ENCODE data around the gene FGFRL1.

Gene FGFRL1

GRCh38 chr4:1021386-1022050 lies 10.1 kb downstream of the FGFRL1 start:
- peak; percentile 61 for FAIRE-seq
- peak; percentile 99 for DNase-seq (ENCODE audit: insufficient read length, low spot score)

- DNase-seq (ENCODE audit: insufficient read length, low spot score) (no peak), FAIRE-seq (no peak)
Observed at GRCh38 chr4:1022051-1022738, 10.8 kb downstream of the FGFRL1 start.

GRCh38 chr4:1022739-1023066 lies 11.3 kb downstream of the FGFRL1 start:
- DNase-seq (ENCODE audit: insufficient read length, low spot score), result no peak
- no peak for FAIRE-seq

- no peak for DNase-seq (ENCODE audit: insufficient read length, low spot score)
- FAIRE-seq, result no peak
Observed at GRCh38 chr4:1023075-1023640, 11.7 kb downstream of the FGFRL1 start.

GRCh38 chr4:1023895-1024740 lies 12.7 kb downstream of the FGFRL1 start:
- FAIRE-seq, result no peak

GRCh38 chr4:1024882-1025545 lies 13.6 kb downstream of the FGFRL1 start:
- FAIRE-seq, result no peak
- DNase-seq (ENCODE audit: insufficient read length, low spot score), result no peak

More at GRCh38 chr4:1023895-1024740, 12.7 kb downstream of the FGFRL1 start:
- DNase-seq (ENCODE audit: insufficient read length, low spot score), result no peak

GRCh38 chr4:1026115-1026514 lies 14.7 kb downstream of the FGFRL1 start:
- peak; percentile 90 for FAIRE-seq

GRCh38 chr4:1027219-1027914 lies 15.9 kb downstream of the FGFRL1 start:
- DNase-seq (ENCODE audit: insufficient read length, low spot score) (no peak), FAIRE-seq (no peak)

More at GRCh38 chr4:1026115-1026514, 14.7 kb downstream of the FGFRL1 start:
- DNase-seq (ENCODE audit: insufficient read length, low spot score), result peak; percentile 96

GRCh38 chr4:1027915-1028238 lies 16.5 kb downstream of the FGFRL1 start:
- DNase-seq (ENCODE audit: insufficient read length, low spot score) (no peak), FAIRE-seq (no peak)

GRCh38 chr4:1028574-1029220 lies 17.3 kb downstream of the FGFRL1 start:
- FAIRE-seq (no peak), DNase-seq (ENCODE audit: insufficient read length, low spot score) (no peak)

- DNase-seq (ENCODE audit: insufficient read length, low spot score), result no peak
- FAIRE-seq, result no peak
Observed at GRCh38 chr4:1029529-1029928, 18.1 kb downstream of the FGFRL1 start.

- DNase-seq (ENCODE audit: insufficient read length, low spot score), result no peak
- FAIRE-seq, result no peak
Observed at GRCh38 chr4:1030031-1030430, 18.6 kb downstream of the FGFRL1 start.

- DNase-seq (ENCODE audit: insufficient read length, low spot score) (no peak), FAIRE-seq (no peak)
Observed at GRCh38 chr4:1030559-1030958, 19.1 kb downstream of the FGFRL1 start.

- DNase-seq (ENCODE audit: insufficient read length, low spot score), result no peak
- no peak for FAIRE-seq
Observed at GRCh38 chr4:1031346-1031745, 19.9 kb downstream of the FGFRL1 start.

- FAIRE-seq (no peak), DNase-seq (ENCODE audit: insufficient read length, low spot score) (no peak)
Observed at GRCh38 chr4:1031956-1032795, 20.8 kb downstream of the FGFRL1 start.

- FAIRE-seq, result no peak
- no peak for DNase-seq (ENCODE audit: insufficient read length, low spot score)
Observed at GRCh38 chr4:1032861-1033260, 21.4 kb downstream of the FGFRL1 start.

- FAIRE-seq (no peak), DNase-seq (ENCODE audit: insufficient read length, low spot score) (no peak)
Observed at GRCh38 chr4:1033840-1034551, 22.6 kb downstream of the FGFRL1 start.

GRCh38 chr4:1035510-1035909 lies 24.1 kb downstream of the FGFRL1 start:
- DNase-seq (ENCODE audit: insufficient read length, low spot score), result no peak
- FAIRE-seq, result no peak

All from GM19239 (cell line).